AG09319 (cell line): Measurements from ENCODE around the gene JAK2.
"Not testable (repeated sequence)": the region's sequence is repeated elsewhere in the genome, so short reads cannot be mapped to it uniquely, and the experiment has no call there.

Experiments
- DNase-seq: peaks from one replicate; pipeline ENCODE4 v3.0.0-alpha.2; 2010; ENCODE audit warnings: low read depth; ENCODE audit errors: extremely low read depth
- CTCF ChIP-seq: IDR thresholded peaks from 2 replicates; pipeline ENCODE4 v1.5.1; 2011; ENCODE audit warnings: low read depth, mild to moderate bottlenecking, inconsistent platforms, low read length, moderate library complexity

The JAK2 gene

GRCh38 chr9:5015934-5016333, 30.9 kb downstream of the JAK2 start:
- TF ChIP-seq CTCF, result no peak
- no peak for DNase-seq

GRCh38 chr9:5025416-5025815, 40.3 kb downstream of the JAK2 start:
- DNase-seq, result no peak
- TF ChIP-seq CTCF, result no peak

- not testable (repeated sequence) for DNase-seq
These were observed 46.9 kb downstream of the JAK2 start for GRCh38 chr9:5031941-5032340.

GRCh38 chr9:5040730-5041389, 55.8 kb downstream of the JAK2 start:
- TF ChIP-seq CTCF, result no peak
- no peak for DNase-seq

GRCh38 chr9:5041390-5042115, 56.5 kb downstream of the JAK2 start:
- DNase-seq, result no peak
- TF ChIP-seq CTCF, result no peak

- no peak for DNase-seq
- TF ChIP-seq CTCF, result no peak
These were observed 57.6 kb downstream of the JAK2 start for GRCh38 chr9:5042661-5043178.

GRCh38 chr9:5043381-5043780, 58.3 kb downstream of the JAK2 start:
- no peak for DNase-seq
- TF ChIP-seq CTCF, result no peak

- DNase-seq, result no peak
- no peak for TF ChIP-seq CTCF
These were observed 59.1 kb downstream of the JAK2 start for GRCh38 chr9:5044160-5044559.
